ENCODE data around the gene FIGNL2. TPM values are rescaled to one million over a fixed set of nuclear protein-coding genes. Genes with fewer than 3 reads are reported as not detected.

Gene FIGNL2
- total RNA-seq, 4 donors from 2014 or later: 1.1 to 2.1 (median 1.3) TPM

GRCh38 chr12:51820526-51821439 is 27.7 kb downstream of the FIGNL2 start:
- no peaks in the 10 kb centered on the region for H3K27me3 ChIP-seq
- 71 to 76% methylated on average over 47 to 80 of the region's 113 CpGs for WGBS, 2 donors
- H3K4me1 ChIP-seq: peaks cover 0 to 8% (median 1%) of the 10 kb centered on the region in 4 donors
- H3K9me3 ChIP-seq: no peaks in the 10 kb centered on the region
- peak overlapping the region in 2 of 4 donors; percentile 20 to 59 for H3K27ac ChIP-seq
- DNase-seq (ENCODE audit: low spot score in 2 of 2): no peak
- peak in 1 of 5 experiments; percentile 10 for TF ChIP-seq CTCF (IDR thresholded peaks at IDR 0.05)
- no peak for TF ChIP-seq EP300 (IDR thresholded peaks at IDR 0.05)
- peak in 1 of 2 donors; percentile 20 for TF ChIP-seq POLR2A (IDR thresholded peaks at IDR 0.05)
- H3K4me3 ChIP-seq: peak overlapping the region in 3 of 4 donors; percentile 19 to 46 (median 45)
- H3K36me3 ChIP-seq: peaks cover 0 to 6% (median 0%) of the 10 kb centered on the region in 3 donors

- Histone ChIP-seq H3K36me3 (peaks cover 0 to 6% (median 0%) of the 10 kb centered on the region in 3 donors), H3K4me1 (peaks cover 0 to 13% (median 2%) of the 10 kb centered on the region in 4 donors), H3K9me3 (no peaks in the 10 kb centered on the region), H3K4me3 (peak overlapping the region in 2 of 4 donors; percentile 29 to 46), H3K27me3 (no peaks in the 10 kb centered on the region), H3K27ac (peak overlapping the region in 2 of 4 donors; percentile 20 to 53)
- DNase-seq (ENCODE audit: low spot score in 2 of 2): no peak
- 64 to 65% methylated on average over 32 of the region's 32 CpGs for WGBS, 2 donors
- TF ChIP-seq POLR2A (IDR thresholded peaks at IDR 0.05): no peak
Measured at GRCh38 chr12:51819736-51820525, 28.6 kb downstream of the FIGNL2 start.

- Histone ChIP-seq H3K4me3 (no peak overlapping the region), H3K9me3 (no peaks in the 10 kb centered on the region), H3K4me1 (peaks cover 0 to 17% (median 4%) of the 10 kb centered on the region in 4 donors), H3K36me3 (peaks cover 0 to 6% (median 0%) of the 10 kb centered on the region in 3 donors), H3K27ac (no peak overlapping the region), H3K27me3 (no peaks in the 10 kb centered on the region)
- TF ChIP-seq CTCF (IDR thresholded peaks at IDR 0.05): no peak
- no peak for TF ChIP-seq POLR2A (IDR thresholded peaks at IDR 0.05)
- TF ChIP-seq EP300 (IDR thresholded peaks at IDR 0.05): no peak
- no peak for DNase-seq (ENCODE audit: low spot score in 2 of 2)
- 42 to 49% methylated on average over 4 of the region's 4 CpGs for WGBS, 2 donors
Measured at GRCh38 chr12:51818566-51819300, 29.8 kb downstream of the FIGNL2 start.

GRCh38 chr12:51818086-51818485 is 30.4 kb downstream of the FIGNL2 start:
- Histone ChIP-seq H3K4me3 (no peak overlapping the region), H3K27ac (no peak overlapping the region), H3K36me3 (peaks cover 0 to 6% (median 0%) of the 10 kb centered on the region in 3 donors), H3K27me3 (no peaks in the 10 kb centered on the region), H3K9me3 (no peaks in the 10 kb centered on the region), H3K4me1 (peaks cover 0 to 18% (median 4%) of the 10 kb centered on the region in 4 donors)
- WGBS, 2 donors: 84% methylated on average over 5 of the region's 5 CpGs
- no peak for TF ChIP-seq CTCF (IDR thresholded peaks at IDR 0.05)
- no peak for TF ChIP-seq POLR2A (IDR thresholded peaks at IDR 0.05)
- no peak for TF ChIP-seq EP300 (IDR thresholded peaks at IDR 0.05)
- DNase-seq (ENCODE audit: low spot score in 2 of 2): no peak

All from tibial nerve (tissue), 4 donors.